Body of pancreas (tissue), 4 donors: ENCODE data around the gene PKNOX1. TPM values are rescaled to one million over a fixed set of nuclear protein-coding genes. Genes with fewer than 3 reads are reported as not detected.
A peak's percentile ranks its signal among the peaks of the same experiment; 100 is the strongest.
"Not testable (repeated sequence)": the region's sequence is repeated elsewhere in the genome, so short reads cannot be mapped to it uniquely, and the experiment has no call there.

Experiments
- ATAC-seq: fragments of 150-250 bp; one replicate; pipeline ENCODE4 v1.9.1; 2016
- DNase-seq, 4 donors: peaks; one replicate each; pipeline ENCODE4 v3.0.0-alpha.2; 2019
- H3K27ac ChIP-seq, 4 donors: fragments of 200-600 bp; sonication (generic); 1 replicate in 3 of 4; 2 replicates in 1 of 4; pipeline versions ENCODE4 v1.5.1 to v1.6.1; 2016 to 2019; ENCODE audit warnings: mild to moderate bottlenecking in 1 of 4, mixed read lengths in 1 of 4, moderate library complexity in 1 of 4
- H3K27me3 ChIP-seq, 2 donors: fragments of 200-600 bp; sonication (generic); one replicate each; pipeline ENCODE4 v1.6.0; 2016; ENCODE audit warnings: mild to moderate bottlenecking in 1 of 2
- H3K36me3 ChIP-seq, 2 donors: fragments of 200-600 bp; sonication (generic); replicated peaks in 1 of 2; 2 replicates each; pipeline ENCODE4 v1.5.1; 2016; ENCODE audit warnings: low read depth in 2 of 2; ENCODE audit not compliant: insufficient read depth in 1 of 2
- H3K4me1 ChIP-seq: fragments of 200-600 bp; sonication (generic); one replicate; pipeline ENCODE4 v1.6.0; 2016
- H3K4me3 ChIP-seq, 2 donors: fragments of 200-600 bp; sonication (generic); 1 replicate in 1 of 2; 2 replicates in 1 of 2; pipeline ENCODE4 v1.5.1; 2016 to 2019
- H3K9me3 ChIP-seq, 3 donors: fragments of 200-600 bp; sonication (generic); 1 replicate in 2 of 3; 2 replicates in 1 of 3; pipeline ENCODE4 v1.5.1; 2016
- CTCF ChIP-seq, 7 experiments: fragments of 450-650 bp in 4 of 7; fragments of 200-600 bp in 3 of 7; sonication (generic) in 3 of 7; IDR thresholded peaks; one replicate each; pipeline ENCODE4 v1.5.1; 2016 to 2019; ENCODE audit warnings: antibody characterized with exemption in 7 of 7
- POLR2A ChIP-seq, 3 donors: fragments of 450-650 bp; IDR thresholded peaks; one replicate each; pipeline ENCODE4 v1.6.1; 2016; ENCODE audit warnings: antibody characterized with exemption in 3 of 3, mild to moderate bottlenecking in 2 of 3
- WGBS, 2 donors: methylation state at CpG; one replicate each; pipeline ENCODE4 v1.1.5; 2017; 5-methylcytosine and 5-hydroxymethylcytosine counted together
- intact Hi-C: fragments of 100-400 bp; cut with DNase I; formaldehyde crosslinking; loops from one replicate; pipeline ENCODE4 v1.15.1; 2023
- total RNA-seq, 2 donors: library from RNA; depleted of rRNA; stranded (reverse); fragments of >200 nt; gene quantifications; one replicate each; pipeline ENCODE4 v1.1.0, GENCODE V29; 2016

Gene PKNOX1
- total RNA-seq, 2 donors from 2014 or later = 11.2 to 27.4 TPM

DNA sequence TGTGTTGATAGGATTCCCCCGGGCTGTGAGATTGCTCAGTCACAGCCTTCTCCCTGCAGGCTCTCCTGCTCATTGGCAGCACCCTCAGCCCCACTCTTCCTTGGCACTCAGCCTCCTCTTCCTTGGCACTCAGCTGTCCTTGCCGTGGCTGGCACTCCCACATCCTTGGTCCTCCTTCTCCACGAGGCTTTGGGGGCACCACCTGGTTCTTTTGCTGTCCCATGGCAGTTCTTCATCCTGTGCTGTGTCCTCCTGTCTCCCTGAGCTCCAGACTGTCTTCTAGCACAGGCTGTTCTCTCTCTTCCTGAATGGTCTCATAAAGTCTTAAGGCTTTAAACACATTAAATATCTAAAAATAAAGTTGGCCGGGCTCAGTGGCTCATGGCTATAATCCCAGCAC is 27.0 kb downstream of the PKNOX1 start:
- intact Hi-C loops = no loop called here
- H3K27me3 ChIP-seq = no peaks in the 10 kb centered on the region

GRCh38 chr21:43004926-43005325 is 30.6 kb downstream of the PKNOX1 start:
- TF ChIP-seq POLR2A (IDR thresholded peaks at IDR 0.05) (no peak), CTCF (IDR thresholded peaks at IDR 0.05) (no peak)
- intact Hi-C loops = no loop called here
- 70 to 80% methylated on average over 4 to 8 of the region's 8 CpGs for WGBS, 2 donors

More for the DNA sequence above, 27.0 kb downstream of the PKNOX1 start:
- peaks cover 14% of the 10 kb centered on the region for H3K4me1 ChIP-seq
- no peak for TF ChIP-seq POLR2A (IDR thresholded peaks at IDR 0.05)
- no peak for TF ChIP-seq CTCF (IDR thresholded peaks at IDR 0.05)
- no peak overlapping the region for H3K27ac ChIP-seq
- H3K36me3 ChIP-seq = no peaks in the 10 kb centered on the region
- no peak for DNase-seq
- WGBS, 2 donors = 54 to 56% methylated on average over 4 of the region's 4 CpGs
- no peak for ATAC-seq
- H3K4me3 ChIP-seq = no peak overlapping the region
- H3K9me3 ChIP-seq = no peaks in the 10 kb centered on the region

GRCh38 chr21:43005635-43006034 is 31.3 kb downstream of the PKNOX1 start:
- Histone ChIP-seq H3K27me3 (no peaks in the 10 kb centered on the region), H3K36me3 (no peaks in the 10 kb centered on the region), H3K4me3 (no peak overlapping the region), H3K9me3 (no peaks in the 10 kb centered on the region), H3K27ac (peak overlapping the region in 3 of 4 donors; percentile 32 to 43 (median 40)), H3K4me1 (peaks cover 28% of the 10 kb centered on the region)
- no peak for TF ChIP-seq POLR2A (IDR thresholded peaks at IDR 0.05)
- TF ChIP-seq CTCF (IDR thresholded peaks at IDR 0.05) = no peak
- peak; percentile 65 to 84 (median 78) for DNase-seq
- intact Hi-C loops = no loop called here
- 43 to 50% methylated on average over 9 of the region's 9 CpGs for WGBS, 2 donors
- ATAC-seq = peak; percentile 82

More at GRCh38 chr21:43004926-43005325, 30.6 kb downstream of the PKNOX1 start:
- H3K27me3 ChIP-seq = no peaks in the 10 kb centered on the region
- no peak for ATAC-seq
- peak overlapping the region in 3 of 4 donors; percentile 32 to 43 (median 40) for H3K27ac ChIP-seq
- H3K4me3 ChIP-seq = no peak overlapping the region
- H3K9me3 ChIP-seq = no peaks in the 10 kb centered on the region
- H3K36me3 ChIP-seq = no peaks in the 10 kb centered on the region
- no peak for DNase-seq
- H3K4me1 ChIP-seq = peaks cover 28% of the 10 kb centered on the region

GRCh38 chr21:43006051-43006873 is 31.9 kb downstream of the PKNOX1 start:
- peak overlapping the region; percentile 37 to 53 (median 46) for H3K27ac ChIP-seq
- peak; percentile 52 for ATAC-seq
- H3K4me1 ChIP-seq = peaks cover 28% of the 10 kb centered on the region
- peak in 3 of 4 donors; percentile 16 to 34 (median 32) for DNase-seq
- H3K27me3 ChIP-seq, H3K9me3 ChIP-seq, H3K4me3 ChIP-seq, H3K36me3 ChIP-seq, intact Hi-C loops: not testable (repeated sequence)
- 42 to 43% methylated on average over 14 of the region's 14 CpGs for WGBS, 2 donors

GRCh38 chr21:43006874-43007208 is 32.5 kb downstream of the PKNOX1 start:
- ATAC-seq = peak; percentile 64
- peak overlapping the region; percentile 37 to 53 (median 46) for H3K27ac ChIP-seq
- H3K27me3 ChIP-seq = no peaks in the 10 kb centered on the region
- no peaks in the 10 kb centered on the region for H3K9me3 ChIP-seq
- H3K36me3 ChIP-seq = peaks cover 0 to 2% of the 10 kb centered on the region in 2 donors
- intact Hi-C loops = no loop called here
- DNase-seq = peak in 1 of 4 donors; percentile 15
- TF ChIP-seq POLR2A (IDR thresholded peaks at IDR 0.05) (no peak), CTCF (IDR thresholded peaks at IDR 0.05) (no peak)
- no peak overlapping the region for H3K4me3 ChIP-seq
- peaks cover 28% of the 10 kb centered on the region for H3K4me1 ChIP-seq
- WGBS, 2 donors = 37 to 40% methylated on average over 4 of the region's 4 CpGs
